ENCODE results near the gene ZBTB42.

The ZBTB42 gene

DNA sequence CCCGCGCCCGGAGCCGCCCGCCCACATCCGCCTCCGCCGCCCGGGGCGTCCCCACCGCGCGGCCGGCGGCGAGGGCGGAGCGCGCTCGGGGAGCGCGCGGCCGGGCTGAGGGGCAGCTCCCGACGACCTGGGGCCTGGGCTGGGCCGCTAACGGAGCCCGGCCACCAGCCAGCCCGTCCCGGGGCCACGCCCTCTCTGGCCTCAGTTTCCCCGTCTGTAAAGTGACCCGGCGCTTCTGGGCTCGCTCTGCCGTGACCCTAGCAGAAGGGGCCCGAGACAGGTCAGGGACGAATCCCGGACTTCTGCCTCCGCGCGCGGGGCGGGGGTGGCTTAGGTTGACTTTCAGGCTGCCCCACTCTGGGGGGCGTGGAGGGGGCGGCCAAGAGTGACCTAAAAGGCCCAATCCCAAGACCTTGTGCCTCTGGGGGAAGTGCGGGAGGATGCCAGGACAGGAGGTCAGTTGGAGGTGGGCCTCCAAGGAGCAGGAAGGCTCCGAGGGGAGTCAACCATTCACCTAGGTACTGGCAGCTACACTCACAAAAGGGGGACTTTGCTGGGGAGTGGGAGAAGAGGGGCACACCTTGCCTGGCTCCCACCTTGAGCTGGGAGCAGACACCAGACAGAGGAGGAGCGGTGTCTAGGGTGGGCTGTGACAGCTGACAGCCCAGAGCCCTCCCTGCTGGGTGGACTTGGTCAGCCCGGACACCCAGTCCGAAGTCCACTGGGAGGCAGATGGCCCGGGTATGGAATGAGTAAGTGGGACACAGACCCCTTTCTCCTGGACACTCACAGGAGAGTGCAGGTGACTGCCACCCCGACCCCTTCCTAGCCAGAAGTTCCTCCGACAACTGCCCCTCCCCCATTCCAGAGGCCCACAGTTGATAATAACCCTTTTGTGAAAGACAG, 4.9 kb upstream of the ZBTB42 start:
- peak; percentile 38 to 87 (median 64) for DNase-seq

DNA sequence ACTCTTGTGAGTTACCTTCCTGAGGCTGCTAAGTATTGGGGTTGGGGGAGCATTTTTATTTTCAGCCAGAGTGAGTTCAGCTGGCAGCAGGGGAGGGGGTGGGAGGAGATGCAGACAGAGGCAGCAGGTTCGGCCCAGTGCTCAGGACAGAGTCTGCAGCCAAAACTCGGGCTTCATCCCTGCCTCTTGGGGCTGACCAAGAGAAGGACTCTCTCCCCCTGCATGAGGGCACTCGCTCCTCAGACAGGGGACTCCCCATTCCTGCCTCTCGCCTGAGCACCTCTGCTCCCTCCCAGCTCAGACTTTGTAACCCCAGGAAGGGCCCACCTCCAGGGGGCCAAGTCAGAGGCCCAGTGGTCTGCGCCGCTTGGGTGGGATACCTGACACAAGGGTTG, 4.2 kb upstream of the ZBTB42 start:
- no peak for DNase-seq

DNA sequence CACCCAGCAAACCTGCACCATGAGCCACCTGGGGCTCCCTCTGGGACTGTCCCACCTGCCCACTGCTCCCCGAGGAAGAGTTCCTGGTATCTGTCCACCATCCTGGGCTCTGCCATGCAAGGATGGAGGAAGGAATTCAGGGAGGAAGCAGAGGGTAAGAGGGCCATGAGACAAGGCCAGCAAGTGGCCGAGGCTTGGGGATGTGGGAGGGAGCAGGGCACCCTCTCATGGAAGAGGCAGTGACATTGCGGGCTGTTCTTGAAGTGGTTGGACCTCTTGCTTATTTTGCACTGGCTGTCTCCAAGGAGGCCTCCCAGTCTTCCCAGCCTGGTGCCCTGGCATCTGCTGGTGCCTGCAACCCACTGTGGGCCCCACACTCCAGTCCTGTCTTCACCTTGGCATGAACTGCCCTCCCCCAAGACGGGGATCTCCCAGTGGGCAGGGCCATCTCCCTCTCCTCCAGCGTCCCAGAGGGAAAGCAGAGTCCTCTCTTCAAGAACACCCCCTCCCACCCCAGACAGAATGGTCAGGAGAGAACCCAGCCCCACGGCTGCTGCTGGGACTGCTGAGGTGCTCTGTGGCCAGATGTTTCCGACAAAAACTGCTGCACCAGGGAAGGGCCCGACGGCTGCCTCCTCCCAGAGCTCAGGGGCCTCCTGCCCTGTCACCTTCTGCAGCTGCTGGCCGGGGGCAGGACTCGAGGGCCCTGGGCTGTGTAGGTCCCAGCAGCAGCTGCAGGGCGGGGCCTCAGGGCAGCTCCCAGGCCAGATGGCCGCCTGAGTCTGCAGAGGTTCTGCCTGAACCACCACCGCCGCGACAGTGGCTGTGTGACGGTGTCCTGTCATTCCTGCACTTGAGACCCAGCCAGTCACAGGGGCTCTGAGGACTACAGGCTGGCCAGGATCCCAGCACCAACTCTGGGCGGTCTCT, 3.5 kb upstream of the ZBTB42 start:
- DNase-seq, result peak; percentile 38 to 70 (median 62)

DNA sequence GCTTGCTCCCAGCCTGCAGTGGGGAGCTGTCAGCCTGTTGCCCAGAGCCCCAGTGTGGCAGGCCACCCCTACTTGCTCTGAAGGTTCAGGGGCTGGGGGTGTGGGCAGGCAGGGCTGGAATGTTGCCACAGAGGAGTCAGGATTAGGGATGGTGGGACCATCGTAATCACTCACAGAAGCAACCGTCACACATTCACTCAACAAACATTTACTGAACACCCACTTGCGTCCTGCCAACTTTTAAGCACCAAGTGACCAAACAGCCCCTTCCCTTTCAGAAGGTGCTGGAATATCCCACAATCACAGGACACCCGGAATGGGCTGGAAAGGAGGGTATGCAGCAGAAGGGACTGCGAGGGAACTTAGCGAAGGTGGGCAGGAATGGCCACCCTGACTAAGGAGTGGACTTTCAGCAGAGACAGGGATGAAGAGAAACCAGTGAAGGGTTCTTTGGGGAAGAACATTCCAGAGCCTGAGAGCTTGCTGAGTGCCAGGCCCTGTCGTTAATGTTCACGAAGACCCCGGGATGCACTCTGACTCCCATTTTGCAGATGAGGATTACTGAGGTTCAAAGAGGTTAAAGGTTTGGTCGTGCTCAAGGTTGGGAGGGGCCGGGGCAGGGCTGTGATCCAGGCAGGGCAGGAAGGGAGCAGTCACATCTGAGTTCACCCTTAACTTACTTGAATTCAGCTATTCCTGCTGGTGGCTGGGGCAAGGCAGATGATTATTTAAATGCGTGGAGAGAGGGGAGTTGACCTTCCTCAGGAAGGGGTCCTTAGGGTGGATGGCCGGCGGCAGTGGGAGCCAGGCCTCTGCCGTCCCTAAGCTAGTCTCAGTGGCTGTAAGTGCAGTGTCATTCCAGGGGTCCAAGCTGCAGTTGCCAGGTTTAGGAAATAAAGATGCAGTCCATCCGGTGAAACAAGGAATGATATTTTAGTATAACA, 2.3 kb upstream of the ZBTB42 start:
- DNase-seq, result no peak

DNA sequence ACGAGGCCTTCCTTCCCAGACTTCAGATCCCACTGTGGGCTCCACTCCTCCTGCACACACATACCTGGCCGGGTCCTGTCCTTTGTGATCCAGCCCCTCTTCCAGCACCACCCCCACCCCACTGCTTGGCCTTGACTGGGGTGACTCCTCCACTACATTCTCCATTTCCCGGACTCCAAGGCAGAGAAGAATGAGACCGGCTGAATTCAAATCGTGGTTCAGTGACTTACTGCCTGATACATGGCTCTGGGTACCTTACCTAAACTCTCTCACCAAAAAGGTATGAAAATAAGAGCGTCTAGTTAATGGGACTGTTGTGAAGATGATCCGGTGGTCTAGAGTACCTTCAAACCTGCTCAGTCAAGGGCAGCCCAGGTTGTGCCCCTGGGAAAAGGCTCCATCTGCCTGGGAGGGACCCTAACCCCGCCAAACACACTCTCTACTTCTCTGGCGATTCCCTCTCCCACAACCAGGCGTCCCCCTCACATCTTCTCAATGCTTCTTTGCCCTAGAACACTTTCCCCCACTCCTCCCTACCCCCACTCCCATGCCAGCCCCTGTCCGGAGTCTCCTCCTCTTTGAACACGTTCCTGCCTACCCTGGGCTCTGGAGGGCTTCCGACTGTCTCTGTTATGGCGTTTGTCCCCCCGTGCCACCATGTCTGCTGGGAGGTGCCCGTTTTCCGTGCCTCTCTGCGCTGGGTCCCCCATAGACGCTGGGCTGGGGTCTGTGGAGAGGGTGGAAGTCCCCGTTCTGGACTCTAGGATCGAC, 1.5 kb upstream of the ZBTB42 start:
- DNase-seq, result no peak

DNA sequence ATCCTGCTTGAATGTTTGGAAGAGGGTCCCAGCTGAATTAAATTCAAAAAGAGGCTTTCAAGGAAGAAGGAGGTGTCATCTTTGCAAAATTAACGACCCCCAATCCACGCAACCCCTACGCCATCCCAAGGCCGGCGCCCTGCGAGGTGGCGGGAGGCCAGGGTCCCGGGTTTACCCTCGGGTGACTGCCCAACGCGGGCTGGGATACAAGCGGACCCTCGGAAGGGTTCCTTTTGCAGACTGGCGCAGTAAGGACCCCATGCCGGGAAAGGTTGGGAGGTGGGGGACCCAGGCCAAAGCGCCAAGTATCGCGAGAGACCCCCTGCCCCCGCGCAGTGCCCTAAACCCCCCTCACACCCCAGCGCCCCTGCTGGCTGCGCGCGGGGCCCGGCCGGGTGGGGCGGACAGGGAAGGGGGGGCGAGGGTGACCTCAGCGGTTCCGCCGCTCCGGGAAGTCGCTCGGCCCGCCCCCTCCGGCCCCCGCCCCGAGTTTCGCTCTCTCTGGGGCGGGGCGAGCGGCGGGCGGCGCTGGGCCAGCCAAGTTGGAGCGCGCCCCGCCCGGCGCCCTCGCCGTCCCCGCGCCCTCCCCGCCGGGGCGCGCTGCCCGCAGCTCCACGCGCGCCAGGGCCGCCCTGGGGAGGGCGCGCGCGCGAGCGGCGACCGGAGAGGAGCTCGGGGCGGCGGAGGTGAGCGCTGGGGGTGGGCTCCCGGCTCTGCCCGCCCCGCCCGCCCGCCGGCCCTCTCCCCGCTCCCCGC, 708 bp upstream of the ZBTB42 start:
- peak; percentile 76 to 94 (median 86) for DNase-seq

DNA sequence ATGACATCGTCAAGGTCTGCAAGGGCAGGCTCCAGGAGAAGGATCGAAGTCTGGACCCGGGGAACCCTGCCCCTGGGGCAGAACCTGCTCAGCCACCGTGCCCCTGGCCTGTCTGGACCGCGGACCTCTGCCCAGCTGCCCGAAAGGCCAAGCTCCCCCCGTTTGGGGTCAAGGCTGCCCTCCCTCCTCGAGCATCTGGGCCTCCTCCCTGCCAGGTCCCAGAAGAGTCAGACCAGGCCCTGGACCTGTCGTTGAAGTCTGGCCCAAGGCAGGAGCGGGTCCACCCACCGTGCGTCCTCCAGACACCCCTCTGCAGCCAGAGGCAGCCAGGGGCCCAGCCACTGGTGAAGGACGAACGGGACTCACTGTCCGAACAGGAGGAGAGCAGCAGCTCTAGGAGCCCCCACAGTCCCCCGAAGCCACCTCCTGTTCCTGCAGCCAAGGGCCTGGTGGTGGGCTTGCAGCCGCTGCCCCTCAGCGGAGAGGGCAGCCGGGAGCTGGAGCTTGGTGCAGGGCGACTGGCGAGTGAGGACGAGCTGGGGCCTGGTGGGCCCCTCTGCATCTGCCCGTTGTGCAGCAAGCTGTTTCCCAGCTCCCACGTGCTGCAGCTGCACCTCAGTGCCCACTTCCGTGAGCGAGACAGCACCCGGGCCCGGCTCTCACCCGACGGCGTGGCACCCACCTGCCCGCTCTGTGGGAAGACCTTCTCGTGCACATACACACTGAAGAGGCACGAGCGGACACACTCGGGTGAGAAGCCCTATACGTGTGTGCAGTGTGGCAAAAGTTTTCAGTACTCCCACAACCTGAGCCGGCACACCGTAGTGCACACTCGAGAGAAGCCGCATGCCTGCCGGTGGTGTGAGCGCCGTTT, 856 bp downstream of the ZBTB42 start:
- DNase-seq, result no peak

DNA sequence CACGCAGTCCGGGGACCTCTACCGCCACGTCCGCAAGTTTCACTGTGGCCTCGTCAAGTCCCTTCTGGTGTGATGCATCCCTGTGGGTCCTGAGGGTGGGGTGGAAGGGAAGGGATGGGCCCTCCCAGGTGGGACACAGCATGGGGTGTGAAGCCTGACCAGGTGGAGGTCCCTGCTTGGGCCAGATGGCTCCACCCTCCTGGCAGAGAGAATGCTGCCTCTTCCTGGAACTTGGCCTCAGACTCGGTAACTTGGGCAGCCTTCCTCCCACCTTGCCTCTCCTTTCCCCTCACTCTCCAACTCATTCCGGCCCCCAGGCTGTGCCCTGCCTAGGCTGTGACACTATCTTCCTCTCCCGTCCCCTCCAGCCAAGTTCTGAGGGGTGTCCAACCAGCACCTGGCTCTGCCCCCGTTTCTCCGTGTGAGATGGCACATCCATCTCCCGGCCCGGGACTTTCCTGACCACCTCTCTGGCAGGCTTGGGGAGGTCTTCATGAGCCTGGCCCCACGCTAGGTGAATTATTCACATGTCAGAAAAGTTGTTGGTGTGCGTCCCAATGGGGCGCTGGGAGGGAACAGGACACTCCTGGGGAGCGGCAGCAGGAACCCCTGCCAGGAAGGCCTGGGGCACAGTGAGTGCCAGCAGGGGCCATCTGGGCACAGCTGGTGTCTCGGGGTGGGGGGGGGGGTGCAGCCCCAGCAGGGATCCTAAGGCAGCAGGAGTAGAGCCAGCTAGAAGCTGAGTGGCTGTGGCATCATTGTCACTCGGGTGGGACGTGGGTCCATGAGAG, 1.7 kb downstream of the ZBTB42 start:
- DNase-seq, result no peak

DNA sequence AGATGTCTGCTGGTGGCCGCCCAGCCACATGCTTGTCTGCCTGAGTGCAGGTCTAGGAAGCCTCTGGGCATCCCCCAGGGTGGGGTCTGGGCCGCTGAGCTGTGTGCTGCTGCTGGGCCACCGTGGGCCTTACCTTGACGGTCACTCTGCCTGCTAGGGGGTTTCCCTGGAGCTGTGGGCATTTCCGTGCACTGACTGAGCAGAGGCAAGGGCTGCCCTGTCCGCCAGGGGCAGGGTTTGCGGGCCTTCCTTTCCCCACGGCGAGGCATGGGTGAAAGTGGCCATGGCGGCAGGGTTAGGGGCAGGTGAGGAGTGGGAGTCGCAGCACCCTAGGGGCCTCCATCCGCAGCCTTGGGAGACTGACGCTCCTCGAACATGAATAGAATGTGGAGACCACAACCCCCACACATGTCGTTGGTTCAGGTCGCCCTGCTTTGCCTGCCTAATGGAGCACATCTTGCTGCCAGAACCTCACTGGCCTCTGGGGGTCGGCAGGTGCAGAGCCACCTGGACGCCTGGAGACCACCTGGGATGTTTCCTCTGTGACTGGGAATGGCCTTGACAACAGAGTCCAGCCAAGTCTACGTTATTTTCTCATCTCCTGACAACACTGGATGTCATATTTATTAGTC, 2.5 kb downstream of the ZBTB42 start:
- DNase-seq, result no peak

DNA sequence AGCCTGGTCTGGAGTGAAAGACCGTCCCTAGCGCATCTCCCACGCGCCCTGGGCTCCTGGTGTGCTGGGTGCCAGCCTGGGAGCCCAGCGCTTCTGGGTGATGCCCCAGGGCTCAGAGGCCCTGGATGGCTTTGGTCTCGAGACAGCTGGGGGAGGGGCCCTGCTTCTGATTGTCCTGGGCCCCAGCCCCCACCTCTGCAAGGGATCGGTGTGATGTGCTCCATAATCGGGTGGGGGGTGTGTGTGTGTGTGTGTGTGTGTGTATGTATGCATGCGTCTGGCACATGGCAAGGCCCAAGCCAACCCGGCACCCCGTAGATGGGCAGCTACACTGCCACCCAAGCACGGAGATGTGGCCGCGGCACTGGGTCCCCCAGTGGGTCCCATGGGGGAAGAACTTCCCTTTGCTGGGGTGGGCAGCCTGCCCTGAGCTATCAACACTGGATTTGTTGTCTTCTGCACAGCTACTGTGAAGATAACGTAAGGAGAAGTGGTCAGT, 3.1 kb downstream of the ZBTB42 start:
- DNase-seq, result no peak

DNA sequence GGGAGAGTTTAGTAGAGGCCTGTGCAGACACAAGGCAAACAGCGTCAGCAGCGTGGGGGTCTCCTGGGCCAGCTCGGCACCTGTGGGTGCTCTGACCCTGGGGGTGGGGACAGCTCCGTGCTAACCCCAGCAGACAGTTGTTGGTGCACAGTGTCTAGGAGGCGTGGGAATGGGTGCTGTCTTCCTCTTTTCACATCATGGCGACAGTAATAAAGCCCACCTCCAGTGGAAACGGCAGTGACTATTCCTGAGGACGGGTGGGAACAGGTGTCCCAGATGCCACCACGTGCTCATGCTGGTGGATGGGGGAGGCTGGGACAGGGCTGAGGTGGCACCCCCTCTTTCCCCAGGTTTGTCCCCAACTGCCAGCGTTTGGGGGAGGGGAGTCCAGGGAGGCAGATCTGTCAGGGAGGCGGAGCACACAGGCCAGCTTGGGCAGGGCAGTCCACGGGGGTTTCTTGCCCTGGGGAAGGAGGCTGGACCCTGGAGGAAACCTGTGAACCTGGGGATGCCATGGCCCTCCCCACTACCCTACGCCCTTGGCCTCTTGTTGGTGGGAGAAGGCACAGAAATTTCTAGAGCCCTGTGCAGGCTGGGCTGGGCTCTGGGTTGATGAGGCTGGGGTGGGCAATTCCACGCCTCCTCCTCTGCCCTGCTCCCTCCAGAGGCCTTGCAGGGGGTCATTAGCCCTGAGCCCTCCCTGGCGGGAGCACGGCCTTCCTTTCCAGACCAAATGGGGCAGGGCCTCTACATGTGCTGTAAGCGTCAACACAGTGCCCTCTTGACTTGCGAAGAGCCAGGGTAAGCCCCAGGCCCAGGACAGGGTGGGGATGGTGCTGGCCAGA, 3.8 kb downstream of the ZBTB42 start:
- DNase-seq, result no peak

DNA sequence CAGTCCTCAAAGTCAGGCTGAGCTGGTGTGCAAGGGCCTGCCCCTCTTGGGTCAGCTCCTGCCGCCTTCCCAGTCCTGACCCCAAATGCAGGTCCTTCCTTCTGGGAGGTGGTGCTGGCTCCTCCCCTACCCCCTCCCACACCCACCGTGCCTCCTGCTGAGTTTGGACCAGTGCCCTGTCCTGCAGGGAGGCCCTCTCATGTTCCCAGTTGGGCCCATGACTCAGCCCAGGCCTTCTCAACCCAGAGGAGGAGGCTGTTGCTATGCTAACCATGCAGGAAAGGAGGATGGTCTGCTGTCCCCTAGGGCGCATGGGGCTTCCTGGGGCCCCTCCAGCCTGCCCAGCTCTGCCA, 4.4 kb downstream of the ZBTB42 start:
- peak in 3 of 4 experiments; percentile 30 to 68 (median 47) for DNase-seq

DNA sequence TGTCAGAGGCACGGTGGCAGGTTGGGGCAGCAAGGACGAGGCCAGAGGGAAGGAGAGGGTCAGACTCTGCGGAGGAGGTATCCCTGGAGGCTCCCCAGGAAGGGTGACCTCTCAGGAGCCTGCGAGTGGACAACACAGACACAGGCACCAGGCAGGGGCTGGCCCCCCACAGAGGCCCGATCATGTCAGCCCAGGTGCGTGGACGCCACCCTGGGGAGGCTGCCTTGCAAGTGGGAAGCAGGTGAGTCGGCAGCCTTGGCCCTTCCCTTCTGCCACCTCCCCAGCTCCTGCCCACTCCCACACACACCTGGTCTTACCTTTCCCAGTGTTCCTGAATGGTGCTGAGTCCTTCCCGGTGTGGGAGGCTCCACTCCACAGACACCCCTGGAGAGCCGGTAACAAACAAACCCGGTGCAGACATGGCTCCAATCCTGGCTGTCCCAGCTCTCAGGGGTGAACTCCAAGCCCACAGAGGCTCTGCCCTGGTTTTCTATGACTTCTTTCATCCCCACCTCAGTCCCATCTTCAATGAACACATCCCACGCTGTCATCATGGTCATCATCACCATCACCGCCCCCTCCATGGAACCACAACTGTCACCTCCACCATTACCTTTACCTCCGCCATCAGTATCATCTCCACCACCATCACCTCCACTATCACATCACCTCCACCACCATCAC, 5.2 kb downstream of the ZBTB42 start:
- no peak for DNase-seq

DNA sequence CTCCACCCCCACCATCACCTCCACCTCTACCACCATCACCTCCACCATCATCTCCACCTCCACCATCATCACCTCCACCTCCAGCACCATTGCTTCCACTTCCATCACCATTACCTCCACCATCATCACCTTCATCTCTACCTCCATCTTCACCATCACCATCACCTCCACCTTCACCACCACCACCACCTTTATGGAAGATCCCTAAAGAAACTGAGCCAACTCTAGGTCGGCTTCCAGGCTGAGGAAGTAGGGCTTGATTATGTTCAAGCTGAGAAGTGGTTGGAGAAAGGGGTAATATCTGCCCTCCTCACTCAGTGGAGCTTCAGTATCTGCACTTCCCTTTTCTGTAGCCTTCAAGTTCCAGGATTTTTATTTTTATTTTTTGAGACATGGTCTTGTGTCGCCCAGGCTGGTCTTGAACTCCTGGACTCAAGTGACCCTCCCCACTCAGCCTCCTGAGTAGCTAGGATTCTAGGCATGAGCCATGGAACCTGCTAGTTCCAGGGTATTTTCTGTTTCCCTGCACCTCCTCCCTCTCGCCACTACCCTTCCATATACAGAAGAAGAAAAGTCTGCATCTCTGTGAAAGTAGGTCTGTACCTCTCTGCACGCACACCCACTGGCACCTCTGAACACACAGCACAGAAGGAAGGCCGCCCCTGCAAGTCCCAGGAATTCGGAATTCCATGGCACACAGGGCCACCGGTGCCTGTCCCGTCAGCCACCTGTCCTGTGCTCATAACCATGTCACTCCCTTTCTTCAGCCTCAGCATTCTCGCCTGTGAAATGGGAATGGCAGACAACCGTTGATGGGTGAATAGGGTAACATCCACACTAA, 5.9 kb downstream of the ZBTB42 start:
- DNase-seq, result peak in 2 of 4 experiments; percentile 53 to 56

DNA sequence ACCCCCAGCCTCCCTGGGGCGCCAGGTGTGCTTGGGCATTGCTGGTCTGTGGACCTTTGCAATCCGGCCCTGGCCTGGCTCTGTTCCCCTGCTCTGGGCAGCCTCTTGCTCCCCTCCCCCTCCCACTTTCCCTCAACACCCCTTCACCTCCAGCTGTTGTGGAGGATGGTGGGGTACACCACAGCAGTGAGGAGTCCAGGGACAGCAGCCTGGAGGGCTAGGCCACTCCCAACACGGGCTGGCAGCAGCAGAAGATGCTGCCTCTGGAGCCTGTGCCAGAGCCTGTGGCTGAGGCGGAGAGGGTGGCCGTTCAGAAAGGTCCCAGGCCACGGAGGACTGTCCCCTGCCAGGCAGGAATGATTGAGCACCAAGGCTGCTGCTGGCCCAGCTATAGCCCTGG, 7.6 kb downstream of the ZBTB42 start:
- DNase-seq, result no peak

DNA sequence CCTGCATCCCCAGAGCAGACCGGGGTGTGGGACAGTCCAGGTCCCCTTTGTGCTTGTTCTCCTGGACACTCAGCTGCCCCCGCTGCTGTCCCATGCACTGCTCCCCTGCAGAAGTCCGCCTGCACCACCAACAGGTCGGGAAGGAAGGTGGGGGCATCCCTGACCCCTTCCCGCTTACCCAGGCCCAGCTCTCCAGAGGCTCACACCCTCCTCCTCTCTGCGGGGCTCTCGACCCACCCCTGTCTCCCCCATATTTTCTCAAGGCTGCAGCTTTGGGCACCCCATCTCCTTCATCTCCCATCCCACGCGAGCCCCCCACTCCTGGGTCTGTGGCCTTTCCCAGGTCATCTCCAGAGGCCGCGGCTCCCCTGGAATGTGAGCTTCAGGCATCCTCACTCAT, 9.4 kb downstream of the ZBTB42 start:
- DNase-seq, result no peak
